GM23248 (cell line): ENCODE measurements around the gene SLC19A1. TPM values are rescaled to one million over a fixed set of nuclear protein-coding genes. Genes with fewer than 3 reads are reported as not detected.
"Not testable (repeated sequence)": the region's sequence is repeated elsewhere in the genome, so short reads cannot be mapped to it uniquely, and the experiment has no call there.

ENCODE experiments used
- DNase-seq: peaks from one replicate; pipeline ENCODE4 v3.0.0-alpha.2; 2015
- H2AFZ ChIP-seq: fragments of 200-600 bp; sonication (generic); 2 replicates; pipeline ENCODE4 v1.6.1; 2016; ENCODE audit warnings: antibody characterized with exemption
- H3F3A ChIP-seq: fragments of 200-600 bp; sonication (generic); 2 replicates; pipeline ENCODE4 v1.6.1; 2016; ENCODE audit warnings: mild to moderate bottlenecking, antibody characterized with exemption, mixed run types; ENCODE audit not compliant: insufficient read depth
- H3K27ac ChIP-seq: fragments of 200-600 bp; sonication (generic); 2 replicates; pipeline ENCODE4 v1.5.1; 2016; ENCODE audit warnings: mild to moderate bottlenecking
- H3K27me3 ChIP-seq: fragments of 200-600 bp; sonication (generic); replicated peaks from 2 replicates; pipeline ENCODE4 v1.6.1; 2016; ENCODE audit warnings: mild to moderate bottlenecking; ENCODE audit not compliant: insufficient read depth
- H3K36me3 ChIP-seq: fragments of 200-600 bp; sonication (generic); 2 replicates; pipeline ENCODE4 v1.6.1; 2016; ENCODE audit warnings: low read depth, mild to moderate bottlenecking
- H3K4me1 ChIP-seq: fragments of 200-600 bp; sonication (generic); 2 replicates; pipeline ENCODE4 v1.6.1; 2016; ENCODE audit warnings: mild to moderate bottlenecking; ENCODE audit not compliant: insufficient read depth
- H3K4me2 ChIP-seq: fragments of 200-600 bp; sonication (generic); one replicate; pipeline ENCODE4 v1.6.1; 2016; ENCODE audit warnings: mild to moderate bottlenecking; ENCODE audit not compliant: unreplicated experiment
- H3K4me3 ChIP-seq: fragments of 200-600 bp; sonication (generic); 2 replicates; pipeline ENCODE4 v1.5.1; 2016; ENCODE audit warnings: mild to moderate bottlenecking
- H3K79me2 ChIP-seq: fragments of 200-600 bp; sonication (generic); 2 replicates; pipeline ENCODE4 v1.6.1; 2016; ENCODE audit warnings: mild to moderate bottlenecking; ENCODE audit not compliant: insufficient read depth
- H3K9ac ChIP-seq: fragments of 200-600 bp; sonication (generic); 2 replicates; pipeline ENCODE4 v1.6.1; 2016; ENCODE audit warnings: mild to moderate bottlenecking
- H3K9me2 ChIP-seq: fragments of 200-600 bp; sonication (generic); 2 replicates; pipeline ENCODE4 v1.6.1; 2016; ENCODE audit warnings: mixed run types, mild to moderate bottlenecking, moderate library complexity; ENCODE audit not compliant: insufficient read depth
- H3K9me3 ChIP-seq: fragments of 200-600 bp; sonication (generic); one replicate; pipeline ENCODE4 v1.6.1; 2017; ENCODE audit warnings: low read depth
- H4K20me1 ChIP-seq: fragments of 200-600 bp; sonication (generic); 2 replicates; pipeline ENCODE4 v1.6.0; 2016; ENCODE audit not compliant: insufficient read depth
- EZH2 ChIP-seq: fragments of 200-600 bp; sonication (generic); IDR thresholded peaks from 2 replicates; pipeline ENCODE4 v1.6.1; 2018; ENCODE audit warnings: antibody characterized with exemption, mild to moderate bottlenecking; ENCODE audit not compliant: insufficient read depth, poor library complexity, severe bottlenecking
- EZH2phosphoT487 ChIP-seq: fragments of 200-600 bp; sonication (generic); IDR thresholded peaks from 2 replicates; pipeline ENCODE4 v1.6.1; 2018; ENCODE audit warnings: antibody characterized with exemption, moderate library complexity, mild to moderate bottlenecking, low read depth; ENCODE audit not compliant: insufficient read depth
- WGBS, 2 experiments: methylation state at CpG; one replicate each; pipeline ENCODE4 v1.1.6; 2015 to 2017; ENCODE audit warnings: low lambda C conversion rate in 2 of 2, low coverage in 1 of 2; ENCODE audit errors: missing lambda C conversion rate in 2 of 2; 5-methylcytosine and 5-hydroxymethylcytosine counted together
- in situ Hi-C: fragments of 300-500 bp; cut with MboI; formaldehyde crosslinking; loops from 2 replicates; pipeline ENCODE4 v1.15.0; 2020
- polyA plus RNA-seq: library from polyadenylated mRNA; unstranded; fragments of >200 nt; fragmentation: Nextera tagmentation; extraction: Ambion mirVana; gene quantifications from 2 replicates; pipeline ENCODE4 v1.2.1, GENCODE V29; 2016
- total RNA-seq: library from RNA; depleted of rRNA; stranded (reverse); fragments of >200 nt; shearing (Covaris generic); gene quantifications from 2 replicates; pipeline ENCODE4 v1.2.3, GENCODE V29; 2014

Gene SLC19A1
- total and polyA plus RNA-seq, 2 experiments from 2014 or later, result 7.8 to 8.4 TPM

DNA sequence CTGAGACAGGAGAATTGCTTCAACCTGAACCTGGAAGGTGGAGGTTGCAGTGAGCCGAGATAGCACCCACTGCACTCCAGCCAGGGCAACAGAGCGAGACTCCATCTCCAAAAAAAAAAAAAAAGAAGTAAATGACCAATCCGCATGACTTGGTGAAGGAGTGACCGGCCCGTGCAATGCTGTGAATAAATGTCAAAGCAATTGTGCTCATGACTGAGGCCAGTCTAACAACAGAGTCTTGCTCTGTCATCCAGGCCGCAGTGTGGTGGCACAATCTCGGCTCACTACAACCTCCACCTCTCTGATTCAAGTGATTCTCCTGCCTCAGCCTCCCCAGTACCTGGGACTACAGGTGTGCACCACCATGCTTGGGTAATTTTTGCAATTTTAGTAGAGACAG, 27.8 kb upstream of the SLC19A1 start:
- Histone ChIP-seq H2AFZ (no peak overlapping the region), H3K4me3 (no peak overlapping the region), H3K4me1 (peaks cover 8% of the 10 kb centered on the region; the same call in 1 of the 2 replicates), H4K20me1 (no peaks in the 10 kb centered on the region), H3K9ac (no peak overlapping the region), H3K36me3 (no peaks in the 10 kb centered on the region), H3K4me2 (no peak overlapping the region), H3K9me2 (no peaks in the 10 kb centered on the region), H3K79me2 (no peaks in the 10 kb centered on the region), H3K9me3 (no peaks in the 10 kb centered on the region), H3K27ac (no peak overlapping the region), H3F3A (no peaks in the 10 kb centered on the region), H3K27me3 (peaks cover 42% of the 10 kb centered on the region)
- TF ChIP-seq EZH2 (no peak), EZH2phosphoT487 (no peak)
- in situ Hi-C loops, result no loop called here
- WGBS, 2 experiments, result 75 to 83% methylated on average over 7 of the region's 7 CpGs
- DNase-seq, result no peak

DNA sequence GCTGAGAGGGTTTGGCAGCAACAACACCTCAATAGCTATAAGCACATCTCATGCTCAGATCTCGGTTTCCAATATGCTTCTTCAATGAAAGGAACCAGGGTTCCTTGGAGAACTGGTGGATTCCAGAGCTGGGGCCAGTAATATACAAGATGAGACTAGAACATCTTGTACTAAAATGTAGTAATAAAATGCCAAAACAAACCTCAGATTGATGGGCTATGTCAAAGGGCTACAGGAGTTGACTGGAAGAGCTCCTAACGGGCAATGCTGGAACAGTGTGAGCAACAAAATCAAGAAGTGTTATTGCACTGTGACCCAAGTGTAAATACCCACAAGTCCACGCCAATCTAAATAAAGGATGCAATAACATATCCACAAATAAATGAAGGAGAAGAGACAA, 26.1 kb upstream of the SLC19A1 start:
- peaks cover 8% of the 10 kb centered on the region; the same call in 1 of the 2 replicates for H3K4me1 ChIP-seq
- 64 to 67% methylated on average over 3 of the region's 3 CpGs for WGBS, 2 experiments
- H3K36me3 ChIP-seq, result no peaks in the 10 kb centered on the region
- H3K4me3 ChIP-seq, result no peak overlapping the region
- H3K9me3 ChIP-seq, result no peaks in the 10 kb centered on the region
- H2AFZ ChIP-seq, result no peak overlapping the region
- DNase-seq, result no peak
- no peak overlapping the region for H3K4me2 ChIP-seq
- no peak for TF ChIP-seq EZH2
- no peak overlapping the region for H3K27ac ChIP-seq
- no peaks in the 10 kb centered on the region for H4K20me1 ChIP-seq
- peaks cover 58% of the 10 kb centered on the region for H3K27me3 ChIP-seq
- H3K9me2 ChIP-seq, result no peaks in the 10 kb centered on the region
- H3K9ac ChIP-seq, result no peak overlapping the region
- no peaks in the 10 kb centered on the region for H3K79me2 ChIP-seq
- in situ Hi-C loops, result loop anchor here (10.0 kb wide), 1 partner anchor 256 kb away; no protein-coding TSS in a partner anchor
- no peaks in the 10 kb centered on the region for H3F3A ChIP-seq

DNA sequence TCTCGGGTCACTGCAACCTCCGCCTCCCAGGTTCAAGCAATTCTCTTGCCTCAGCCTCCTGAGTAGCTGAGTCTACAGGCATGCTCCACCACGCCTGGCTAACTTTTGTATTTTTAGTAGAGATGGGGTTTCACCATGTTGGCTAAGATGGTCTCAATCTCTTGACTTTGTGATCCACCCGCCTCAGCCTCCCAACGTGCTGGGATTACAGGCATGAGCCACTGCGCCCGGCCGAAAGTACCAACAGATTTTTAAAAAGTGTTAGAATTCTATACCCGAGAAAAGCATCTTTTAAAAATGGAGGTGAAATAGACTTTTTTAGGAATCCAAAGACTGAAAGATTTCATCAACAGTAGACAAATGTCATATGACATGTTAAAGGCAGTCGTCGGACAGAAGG, 21.9 kb upstream of the SLC19A1 start:
- not testable (repeated sequence) for DNase-seq
- WGBS, 2 experiments, result 77 to 79% methylated on average over 11 of the region's 11 CpGs
- in situ Hi-C loops, result loop anchor here (10.0 kb wide), 1 partner anchor 261 kb away; no protein-coding TSS in a partner anchor

DNA sequence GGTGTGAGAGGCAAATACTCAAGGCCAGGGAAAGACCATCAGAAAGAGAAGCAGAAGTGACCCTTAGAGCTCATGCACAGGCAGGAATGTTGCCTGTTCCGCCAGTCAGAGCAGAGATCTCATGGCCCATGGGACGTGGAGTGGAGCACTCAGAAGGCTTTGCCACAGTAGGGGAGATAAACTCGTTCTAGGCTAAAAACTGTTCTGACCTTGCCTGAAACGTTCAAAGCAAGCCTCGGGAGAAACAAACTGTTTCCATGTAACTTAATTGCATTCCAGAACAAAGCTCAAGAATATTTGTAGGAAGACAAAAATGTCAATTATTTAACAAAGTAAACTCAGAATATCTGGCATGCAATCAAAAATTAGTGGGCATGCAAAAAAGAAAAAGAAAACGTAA, 20.7 kb upstream of the SLC19A1 start:
- Histone ChIP-seq H3K36me3 (no peaks in the 10 kb centered on the region), H3K9me2 (no peaks in the 10 kb centered on the region), H3K9ac (no peak overlapping the region), H3K9me3 (no peaks in the 10 kb centered on the region), H3K27ac (no peak overlapping the region), H3K4me2 (no peak overlapping the region), H3K27me3 (peaks cover 51% of the 10 kb centered on the region), H3K4me3 (no peak overlapping the region), H4K20me1 (no peaks in the 10 kb centered on the region), H3K4me1 (no peaks in the 10 kb centered on the region), H2AFZ (no peak overlapping the region), H3F3A (no peaks in the 10 kb centered on the region), H3K79me2 (no peaks in the 10 kb centered on the region)
- WGBS, 2 experiments, result 14 to 17% methylated on average over 6 of the region's 6 CpGs
- TF ChIP-seq EZH2 (no peak), EZH2phosphoT487 (no peak)
- in situ Hi-C loops, result loop anchor here (10.0 kb wide), 1 partner anchor 262 kb away; no protein-coding TSS in a partner anchor
- DNase-seq, result no peak

More for the DNA sequence above, 21.9 kb upstream of the SLC19A1 start:
- H3K36me3 ChIP-seq, H3K4me2 ChIP-seq, H2AFZ ChIP-seq, H3K9me2 ChIP-seq, H3K9me3 ChIP-seq, H3K27ac ChIP-seq, H3K4me1 ChIP-seq, H3F3A ChIP-seq, H3K9ac ChIP-seq, H3K4me3 ChIP-seq, H3K79me2 ChIP-seq, H4K20me1 ChIP-seq: not testable (repeated sequence)
- peaks cover 62% of the 10 kb centered on the region for H3K27me3 ChIP-seq

DNA sequence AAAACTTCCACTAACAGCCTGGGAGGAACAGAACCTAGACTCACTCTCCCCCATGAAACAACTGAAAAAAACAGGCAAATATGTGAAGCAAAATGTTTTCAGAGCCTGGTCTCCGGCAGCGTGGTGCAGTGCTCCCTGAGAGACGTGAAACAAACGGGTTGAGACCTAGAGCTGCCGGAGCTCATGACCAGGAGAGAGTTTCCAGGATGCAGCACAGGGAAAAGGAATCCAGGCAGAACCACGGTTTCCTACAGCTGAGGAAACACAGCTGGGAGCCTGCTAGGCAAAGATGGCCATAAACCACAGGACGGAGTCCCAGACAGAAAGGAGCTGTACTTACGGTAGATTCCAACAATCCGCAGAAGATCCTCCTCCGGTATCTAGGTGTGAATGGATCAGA, 20.2 kb upstream of the SLC19A1 start:
- Histone ChIP-seq H3K9ac (no peak overlapping the region), H3F3A (no peaks in the 10 kb centered on the region), H3K9me3 (no peaks in the 10 kb centered on the region), H2AFZ (no peak overlapping the region), H3K4me3 (no peak overlapping the region), H3K4me1 (no peaks in the 10 kb centered on the region), H3K79me2 (no peaks in the 10 kb centered on the region), H3K27ac (no peak overlapping the region), H4K20me1 (no peaks in the 10 kb centered on the region), H3K27me3 (peaks cover 45% of the 10 kb centered on the region), H3K4me2 (no peak overlapping the region), H3K36me3 (no peaks in the 10 kb centered on the region), H3K9me2 (no peaks in the 10 kb centered on the region)
- in situ Hi-C loops, result loop anchor here (10.0 kb wide), 1 partner anchor 262 kb away; no protein-coding TSS in a partner anchor
- no peak for DNase-seq
- TF ChIP-seq EZH2 (no peak), EZH2phosphoT487 (no peak)
- WGBS, 2 experiments, result 48 to 49% methylated on average over 10 of the region's 10 CpGs

DNA sequence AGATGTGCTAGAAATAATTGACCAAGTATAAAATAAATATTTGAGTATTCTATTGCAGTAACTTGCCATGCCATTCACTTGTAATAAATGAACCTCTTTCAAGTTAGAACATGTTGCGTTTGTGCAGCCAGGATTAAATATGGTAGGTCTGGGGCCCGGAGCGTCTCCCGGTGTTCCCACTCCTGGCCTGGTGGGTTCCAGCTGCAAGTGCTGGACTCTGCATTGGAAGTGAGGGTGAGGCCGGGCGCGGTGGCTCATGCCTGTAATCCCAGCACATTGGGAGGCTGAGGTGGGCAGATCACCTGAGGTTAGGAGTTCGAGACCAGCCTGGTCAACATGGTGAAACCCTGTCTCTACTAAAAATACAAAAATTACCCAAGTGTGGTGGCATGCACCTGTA, 19.0 kb upstream of the SLC19A1 start:
- in situ Hi-C loops, result loop anchor here (10.0 kb wide), 1 partner anchor 264 kb away; no protein-coding TSS in a partner anchor
- DNase-seq, H3K36me3 ChIP-seq, H3K9ac ChIP-seq, H3K79me2 ChIP-seq, H3F3A ChIP-seq, H3K9me2 ChIP-seq, H3K27ac ChIP-seq, H3K9me3 ChIP-seq, H3K4me3 ChIP-seq, H3K4me2 ChIP-seq, H4K20me1 ChIP-seq, H2AFZ ChIP-seq, H3K4me1 ChIP-seq: not testable (repeated sequence)
- WGBS, 2 experiments, result 85 to 88% methylated on average over 8 of the region's 8 CpGs
- peaks cover 36% of the 10 kb centered on the region for H3K27me3 ChIP-seq
